Endodermal cell (in vitro differentiated cells): ENCODE data around the gene PSD. TPM values are rescaled to one million over a fixed set of nuclear protein-coding genes. Genes with fewer than 3 reads are reported as not detected.

Experiments used
- DNase-seq: peaks from one replicate; pipeline ENCODE4 v3.0.0-alpha.2; 2017
- H3K27ac ChIP-seq: 2 replicates; pipeline ENCODE4 v1.5.1; 2013; ENCODE audit warnings: mild to moderate bottlenecking, low read depth, low read length, moderate library complexity
- H3K27me3 ChIP-seq: 2 replicates; pipeline ENCODE4 v1.6.1; 2013; ENCODE audit warnings: mild to moderate bottlenecking, low read length, moderate library complexity; ENCODE audit not compliant: insufficient read depth, control insufficient read depth, poor library complexity, severe bottlenecking
- H3K36me3 ChIP-seq: 2 replicates; pipeline ENCODE4 v1.7.0; 2013; ENCODE audit warnings: mild to moderate bottlenecking, low read length, moderate library complexity; ENCODE audit not compliant: control insufficient read depth, insufficient read depth
- H3K4me1 ChIP-seq: one replicate; pipeline ENCODE4 v1.7.0; 2013; ENCODE audit warnings: low read length; ENCODE audit not compliant: control insufficient read depth, insufficient read depth
- H3K4me3 ChIP-seq: 2 replicates; pipeline ENCODE4 v1.5.1; 2013; ENCODE audit warnings: mild to moderate bottlenecking, low read length, moderate library complexity
- H3K9ac ChIP-seq: 2 replicates; pipeline ENCODE4 v1.6.1; 2013; ENCODE audit warnings: mild to moderate bottlenecking, low read length, moderate library complexity; ENCODE audit not compliant: poor library complexity, severe bottlenecking; ENCODE audit errors: extremely low read depth
- H3K9me3 ChIP-seq: 2 replicates; pipeline ENCODE4 v1.6.1; 2013; ENCODE audit warnings: mild to moderate bottlenecking, low read length, moderate library complexity; ENCODE audit not compliant: control insufficient read depth
- H3K27ac Mint-ChIP-seq: 2 replicates; pipeline ENCODE4 v1.8.0; 2020; ENCODE audit warnings: mixed read lengths
- H3K27me3 Mint-ChIP-seq: 2 replicates; pipeline ENCODE4 v1.8.0; 2021; ENCODE audit warnings: mild to moderate bottlenecking, mixed read lengths; ENCODE audit not compliant: insufficient read depth
- H3K36me3 Mint-ChIP-seq: 2 replicates; pipeline ENCODE4 v1.8.0; 2020; ENCODE audit warnings: low read depth, mixed read lengths
- H3K4me1 Mint-ChIP-seq: 2 replicates; pipeline ENCODE4 v1.8.0; 2020; ENCODE audit warnings: mixed read lengths
- H3K4me3 Mint-ChIP-seq: 2 replicates; pipeline ENCODE4 v1.8.0; 2020; ENCODE audit warnings: mild to moderate bottlenecking, moderate library complexity, mixed read lengths
- H3K9me3 Mint-ChIP-seq: 2 replicates; pipeline ENCODE4 v1.8.0; 2020; ENCODE audit warnings: mild to moderate bottlenecking, mixed read lengths
- CTCF ChIP-seq: fragments of 200-600 bp; sonication (generic); conservative IDR thresholded peaks from 2 replicates; pipeline ENCODE4 v1.5.0; 2021; ENCODE audit warnings: antibody characterized with exemption, mild to moderate bottlenecking
- WGBS, 2 experiments: methylation state at CpG; one replicate each; pipeline versions ENCODE4 v1.1.5 to v1.1.7; 2013; ENCODE audit warnings: missing lambda C conversion rate in 2 of 2, mixed read lengths in 1 of 2; ENCODE audit not compliant: insufficient coverage in 1 of 2, insufficient read length in 1 of 2; 5-methylcytosine and 5-hydroxymethylcytosine counted together
- total RNA-seq, 2 donors: library from RNA; stranded (reverse); fragmentation: NEBNext Ultra II Directional in 1 of 2; extraction: Animal tissue kit (Norgen Biotek cat#: 25700) in 1 of 2; gene quantifications; 2 replicates in 1 of 2; 3 replicates in 1 of 2; pipeline ENCODE4 v1.2.1, GENCODE V29; 2021

The PSD gene
- total RNA-seq, 2 donors from 2014 or later: 2.8 to 8.3 TPM

GRCh38 chr10:102376901-102377300, 41.7 kb downstream of the PSD start:
- Histone ChIP-seq H3K4me1 (no peaks in the 10 kb centered on the region), H3K9me3 (no peaks in the 10 kb centered on the region), H3K9ac (no peak overlapping the region), H3K4me3 (no peak overlapping the region), H3K27ac (no peak overlapping the region), H3K27me3 (no peaks in the 10 kb centered on the region), H3K36me3 (peaks cover 63% of the 10 kb centered on the region)
- DNase-seq: no peak
- H3K27me3 Mint-ChIP-seq: no peaks in the 10 kb centered on the region
- H3K27ac Mint-ChIP-seq: no peak overlapping the region
- H3K4me3 Mint-ChIP-seq: no peak overlapping the region
- H3K9me3 Mint-ChIP-seq: no peaks in the 10 kb centered on the region
- no peak for TF ChIP-seq CTCF
- 94 to 99% methylated on average over 10 to 12 of the region's 12 CpGs for WGBS, 2 experiments
- no peaks in the 10 kb centered on the region for H3K4me1 Mint-ChIP-seq
- peaks cover 56% of the 10 kb centered on the region for H3K36me3 Mint-ChIP-seq

- 86 to 88% methylated on average over 2 of the region's 2 CpGs for WGBS, 2 experiments
- no peaks in the 10 kb centered on the region for H3K9me3 ChIP-seq
- TF ChIP-seq CTCF: no peak
- DNase-seq: no peak
- Mint-ChIP-seq H3K4me1 (no peaks in the 10 kb centered on the region), H3K4me3 (no peak overlapping the region), H3K9me3 (no peaks in the 10 kb centered on the region), H3K36me3 (peaks cover 60% of the 10 kb centered on the region), H3K27me3 (no peaks in the 10 kb centered on the region), H3K27ac (no peak overlapping the region)
- H3K4me1 ChIP-seq: no peaks in the 10 kb centered on the region
- peaks cover 66% of the 10 kb centered on the region for H3K36me3 ChIP-seq
- H3K27ac ChIP-seq: no peak overlapping the region
- no peaks in the 10 kb centered on the region for H3K27me3 ChIP-seq
- no peak overlapping the region for H3K4me3 ChIP-seq
- no peak overlapping the region for H3K9ac ChIP-seq
Observed at GRCh38 chr10:102375867-102376266, 42.7 kb downstream of the PSD start.

GRCh38 chr10:102375250-102375649, 43.3 kb downstream of the PSD start:
- Histone ChIP-seq H3K36me3 (peaks cover 68% of the 10 kb centered on the region), H3K4me1 (no peaks in the 10 kb centered on the region), H3K27me3 (no peaks in the 10 kb centered on the region), H3K4me3 (no peak overlapping the region), H3K27ac (no peak overlapping the region), H3K9ac (no peak overlapping the region), H3K9me3 (no peaks in the 10 kb centered on the region)
- peaks cover 60% of the 10 kb centered on the region for H3K36me3 Mint-ChIP-seq
- TF ChIP-seq CTCF: peak; percentile 64
- no peak overlapping the region for H3K4me3 Mint-ChIP-seq
- no peaks in the 10 kb centered on the region for H3K4me1 Mint-ChIP-seq
- WGBS, 2 experiments: 92 to 94% methylated on average over 7 of the region's 7 CpGs
- H3K27me3 Mint-ChIP-seq: no peaks in the 10 kb centered on the region
- H3K9me3 Mint-ChIP-seq: no peaks in the 10 kb centered on the region
- H3K27ac Mint-ChIP-seq: no peak overlapping the region
- peak; percentile 77 for DNase-seq
